HT1080 (cell line): ENCODE results near the gene PRX. TPM values are rescaled to one million over a fixed set of nuclear protein-coding genes. Genes with fewer than 3 reads are reported as not detected.
A peak's percentile ranks its signal among the peaks of the same experiment; 100 is the strongest.
"Not testable (repeated sequence)": the region's sequence is repeated elsewhere in the genome, so short reads cannot be mapped to it uniquely, and the experiment has no call there.

Source experiments
- DNase-seq: peaks from one replicate; pipeline ENCODE4 v3.0.0-alpha.2; 2015; ENCODE audit warnings: low read depth
- total RNA-seq: library from RNA; depleted of rRNA; stranded (reverse); fragments of >200 nt; shearing (Covaris generic); gene quantifications from 2 replicates; pipeline ENCODE4 v1.2.3, GENCODE V29; 2014

PRX gene
- total RNA-seq, 1 experiment from 2014 or later = not detected

DNA sequence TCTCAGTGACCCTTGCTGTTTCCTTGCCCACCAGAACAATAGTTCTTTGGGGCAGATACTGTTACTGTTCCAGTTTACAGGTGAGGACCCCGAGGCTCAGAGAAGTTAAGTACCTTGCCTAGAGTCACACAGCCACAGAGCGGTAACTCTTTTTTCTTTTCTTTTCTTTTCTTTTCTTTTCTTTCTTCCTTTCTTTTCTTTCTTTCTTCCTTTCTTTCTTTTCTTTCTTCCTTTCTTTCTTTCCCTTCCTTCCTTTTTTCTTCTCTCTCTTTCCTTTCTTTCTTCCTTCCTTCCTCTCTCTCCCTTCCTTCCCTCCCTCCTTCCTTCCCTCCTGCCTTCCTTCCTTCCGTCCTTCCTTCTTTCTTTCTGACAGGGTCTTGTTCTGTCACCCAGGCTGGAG lies 4.9 kb upstream of the PRX start:
- DNase-seq = no peak

DNA sequence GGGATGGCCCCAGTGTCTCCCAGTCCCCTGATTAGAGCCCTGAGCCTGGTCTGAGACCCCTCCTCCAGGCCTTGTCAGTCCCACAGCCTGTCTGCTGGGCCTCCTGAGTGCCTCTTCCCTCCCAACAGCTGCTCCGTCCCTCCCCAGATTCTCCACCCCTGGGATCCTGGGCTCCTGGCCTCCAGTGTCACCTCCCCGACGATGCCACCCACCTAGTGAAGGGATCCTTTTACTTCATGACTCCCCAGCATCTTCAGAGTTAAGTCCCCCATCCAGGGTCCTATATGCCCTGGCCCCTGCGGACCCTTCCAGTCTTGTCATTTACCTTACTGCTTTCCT lies 4.4 kb upstream of the PRX start:
- no peak for DNase-seq

DNA sequence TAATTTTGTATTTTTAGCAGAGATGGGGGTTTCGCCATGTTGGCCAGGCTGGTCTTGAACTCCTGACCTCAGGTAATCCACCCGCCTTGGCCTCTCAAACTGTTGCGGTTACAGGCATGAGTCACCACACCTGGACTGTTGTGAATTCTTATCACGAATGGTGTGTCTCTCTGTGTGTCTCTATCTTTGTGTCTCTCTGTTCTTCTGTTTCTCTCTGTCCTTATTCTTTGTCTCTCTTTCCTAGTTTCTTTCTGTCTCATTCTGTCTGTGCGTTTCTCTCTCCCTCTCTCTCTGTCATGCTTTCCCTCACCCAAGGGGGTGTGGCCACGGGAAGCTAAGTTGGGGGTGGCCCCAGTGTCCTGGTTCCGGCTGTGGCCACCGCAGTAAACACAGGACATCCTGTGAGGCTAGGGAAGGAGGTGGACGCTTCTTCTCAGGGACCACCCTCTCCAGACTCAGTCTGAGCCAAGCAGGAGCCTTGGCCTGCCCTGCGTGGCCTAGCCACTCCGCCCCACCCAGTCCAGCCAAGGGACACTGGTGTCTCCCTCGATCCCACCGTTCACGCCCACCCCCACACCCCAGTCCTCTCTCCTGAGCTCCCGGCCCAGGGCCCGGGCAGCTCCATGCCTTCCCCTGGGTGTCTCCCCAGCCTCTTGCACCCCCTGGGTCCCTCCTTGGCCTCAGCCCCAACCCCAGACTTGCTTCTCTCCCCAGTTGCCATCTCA lies 3.9 kb upstream of the PRX start:
- DNase-seq = peak; percentile 63

GRCh38 chr19:40415768-40416167 lies 2.6 kb upstream of the PRX start:
- DNase-seq = no peak

DNA sequence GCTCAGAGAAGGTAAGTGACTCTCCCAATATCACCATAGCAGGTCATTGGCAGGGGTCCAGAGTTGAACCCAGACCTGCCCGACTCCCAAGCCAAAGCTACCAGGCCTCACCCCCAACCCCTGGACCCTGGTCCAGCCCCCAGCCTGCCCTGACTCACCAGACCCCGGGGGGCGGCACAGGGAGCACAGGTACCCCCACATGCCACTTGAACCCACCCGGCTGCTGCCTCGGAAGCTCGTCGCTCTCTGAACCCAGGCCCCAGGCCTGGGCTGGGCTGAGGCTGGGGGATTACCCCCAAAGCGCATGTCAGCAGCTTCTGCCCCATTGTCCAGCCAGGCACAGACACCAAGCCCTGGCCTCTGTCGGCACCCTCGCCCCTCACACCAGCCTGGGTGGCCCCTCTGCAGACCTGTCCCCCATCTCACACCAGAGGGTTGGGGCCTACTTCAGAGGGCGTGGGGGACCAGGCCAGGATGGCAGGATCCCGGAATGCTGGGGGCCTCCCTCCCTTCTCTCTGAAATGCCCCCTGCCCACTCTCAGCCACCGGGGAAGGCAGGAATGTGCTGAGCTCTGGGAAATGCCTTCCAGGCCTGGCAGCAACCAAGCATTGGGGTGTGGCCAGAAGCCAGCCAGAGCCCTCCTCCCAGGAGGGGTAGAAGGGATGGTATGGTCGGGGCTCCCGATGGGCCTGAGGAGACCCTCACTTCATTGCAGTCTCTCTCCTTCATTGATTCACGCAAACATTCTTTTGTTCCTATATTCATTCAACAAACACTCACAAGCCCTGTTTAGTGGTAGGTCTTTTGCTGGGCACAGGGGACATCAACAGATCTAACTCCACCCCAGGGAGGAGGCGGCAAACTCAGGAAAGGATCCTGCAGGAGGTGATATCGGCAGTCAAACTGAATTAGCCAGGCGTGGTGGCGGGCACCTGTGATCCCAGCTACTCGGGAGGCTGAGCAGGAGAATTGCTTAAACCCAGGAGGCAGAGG lies 1.7 kb upstream of the PRX start:
- no peak for DNase-seq

DNA sequence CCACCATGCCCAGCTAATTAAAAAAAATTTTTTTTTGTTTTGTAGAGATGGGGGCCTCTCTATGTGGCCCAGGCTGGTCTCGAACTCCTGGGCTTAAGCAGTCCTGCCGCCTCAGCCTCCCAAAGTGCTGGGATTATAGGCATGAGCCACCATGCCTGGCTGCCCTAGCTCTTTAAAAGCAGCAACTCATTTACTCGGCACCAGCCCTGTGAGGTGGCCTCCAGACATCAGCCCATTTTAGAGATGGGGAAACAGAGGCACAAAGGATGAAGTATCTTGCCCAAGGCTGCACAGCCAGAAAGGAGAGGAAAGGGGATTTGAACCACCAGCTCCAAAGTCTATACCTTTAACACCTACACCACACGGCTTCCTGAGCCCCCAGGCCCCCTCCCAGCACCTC lies 312 bp downstream of the PRX start:
- DNase-seq = no peak

DNA sequence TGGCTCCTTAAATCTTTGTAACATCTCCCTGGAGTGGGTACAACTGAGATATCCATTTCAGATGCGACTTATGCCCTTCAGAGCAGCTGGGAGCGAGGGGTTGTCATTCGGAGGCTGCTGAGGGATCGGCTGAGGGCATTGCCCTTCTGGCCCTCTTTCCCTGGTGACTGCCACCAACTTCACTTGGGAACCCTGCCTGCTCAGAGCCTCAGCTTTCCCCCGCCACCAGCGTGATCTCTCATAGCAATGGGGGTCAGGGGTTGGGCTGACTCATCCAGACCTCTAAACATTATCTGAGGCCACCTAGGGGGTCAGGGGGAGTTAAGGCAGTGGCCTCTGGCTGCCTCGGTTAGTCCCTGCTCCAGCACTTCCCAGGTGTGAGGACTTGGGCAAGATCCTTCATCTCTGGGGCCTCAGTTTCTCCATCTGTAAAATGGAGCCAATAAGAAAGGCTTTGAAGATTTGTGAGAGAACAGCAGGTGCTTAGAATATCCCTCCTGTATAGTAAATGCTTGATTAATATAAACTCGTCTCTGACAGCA lies 1.1 kb downstream of the PRX start:
- no peak for DNase-seq

- DNase-seq = no peak
Measured at GRCh38 chr19:40411125-40411842, 1.9 kb downstream of the PRX start.

DNA sequence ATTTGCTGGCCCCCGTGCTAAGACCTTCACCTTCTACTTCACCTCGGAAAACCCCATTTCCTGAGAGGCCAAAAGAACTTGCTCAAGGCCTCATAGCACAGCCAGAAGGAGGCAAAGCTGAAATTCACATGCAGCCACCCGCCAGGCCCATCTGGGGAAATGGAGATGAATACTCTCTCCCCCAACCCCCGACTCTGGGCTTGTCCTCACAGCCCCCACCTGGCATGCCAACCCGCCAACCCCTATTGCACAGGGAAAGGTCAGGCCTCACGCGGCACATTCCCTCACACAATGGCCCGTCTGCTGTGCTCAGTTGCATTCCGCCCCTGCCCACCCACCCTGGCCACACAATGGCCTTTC lies 3.2 kb downstream of the PRX start:
- DNase-seq = no peak

DNA sequence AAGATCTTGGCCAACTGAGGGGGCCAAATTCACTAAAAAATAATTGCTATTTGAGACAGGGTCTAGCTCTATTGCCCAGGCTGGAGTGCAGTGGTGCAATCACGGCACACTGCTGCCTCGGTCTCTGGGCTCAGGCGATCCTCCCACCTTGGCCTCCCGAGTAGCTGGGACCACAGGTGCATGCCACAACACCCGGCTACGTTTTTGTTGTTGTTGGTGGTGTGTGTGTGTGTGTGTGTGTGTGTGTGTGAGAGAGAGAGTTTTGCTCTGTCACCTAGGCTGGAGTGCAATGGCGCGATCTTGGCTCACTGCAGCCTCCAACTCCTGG lies 4.6 kb downstream of the PRX start:
- not testable (repeated sequence) for DNase-seq

DNA sequence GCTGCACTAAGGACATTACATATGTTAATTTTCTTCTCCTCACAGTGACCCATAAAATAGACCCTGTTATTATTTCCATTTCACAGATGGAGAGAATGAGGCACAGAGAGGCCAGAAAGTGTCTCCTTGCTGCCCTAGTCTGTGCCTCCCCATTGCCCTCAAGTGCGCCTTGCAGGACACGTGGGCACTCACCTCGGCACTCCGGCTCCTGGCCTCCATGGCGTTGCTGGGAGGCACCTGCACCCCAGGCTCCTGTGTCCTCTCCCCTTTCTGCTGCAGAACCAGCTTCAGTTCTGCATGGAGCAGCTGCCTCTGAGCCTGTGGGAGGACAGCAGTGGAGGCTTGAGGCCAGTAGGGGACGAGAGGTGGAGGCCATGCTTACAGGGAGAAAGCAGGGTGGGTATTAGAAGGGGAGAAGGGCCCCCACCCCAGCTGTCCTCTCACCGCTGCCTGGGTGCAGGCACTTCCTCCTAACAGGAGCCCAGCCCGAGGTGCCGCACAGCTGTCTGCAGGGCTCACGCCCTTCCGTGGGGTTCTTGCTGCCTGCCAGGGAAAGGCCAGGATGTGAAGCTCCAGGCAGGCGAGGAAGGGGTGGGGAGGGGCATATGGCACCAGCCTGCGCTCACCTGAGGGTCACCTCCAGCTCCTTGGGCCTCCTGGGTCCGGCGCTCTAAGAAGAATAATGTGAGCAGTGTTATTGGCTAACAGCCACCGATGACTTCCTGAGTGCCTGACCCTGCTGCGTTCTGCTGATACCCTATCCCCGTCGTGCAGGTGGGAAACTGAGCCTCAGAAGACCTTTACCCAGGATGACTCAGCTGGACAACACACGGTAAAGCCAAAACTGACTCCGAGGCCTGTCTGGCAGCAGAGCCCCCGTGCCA lies 5.2 kb downstream of the PRX start:
- DNase-seq = no peak

GRCh38 chr19:40403262-40403984 lies 9.8 kb downstream of the PRX start:
- DNase-seq = no peak

DNA sequence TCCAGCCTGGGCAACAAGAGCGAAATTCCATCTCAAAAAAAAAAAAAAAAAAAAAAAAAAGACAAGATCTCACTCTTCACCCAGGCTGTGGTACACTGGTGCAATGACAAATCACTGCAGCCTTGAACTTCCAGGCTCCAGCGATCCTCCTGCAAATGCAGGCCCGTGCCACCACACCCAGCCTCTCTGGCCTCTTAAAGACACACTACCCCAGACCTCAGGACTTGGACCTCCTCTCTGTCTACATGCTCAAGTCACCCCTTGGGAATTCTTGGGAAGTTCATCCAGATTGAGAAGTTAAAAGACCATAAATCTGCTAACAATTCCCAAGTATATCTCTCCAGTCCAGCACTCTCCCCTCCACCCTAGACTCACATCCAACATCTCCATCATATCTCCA lies 12.6 kb downstream of the PRX start:
- DNase-seq = no peak

DNA sequence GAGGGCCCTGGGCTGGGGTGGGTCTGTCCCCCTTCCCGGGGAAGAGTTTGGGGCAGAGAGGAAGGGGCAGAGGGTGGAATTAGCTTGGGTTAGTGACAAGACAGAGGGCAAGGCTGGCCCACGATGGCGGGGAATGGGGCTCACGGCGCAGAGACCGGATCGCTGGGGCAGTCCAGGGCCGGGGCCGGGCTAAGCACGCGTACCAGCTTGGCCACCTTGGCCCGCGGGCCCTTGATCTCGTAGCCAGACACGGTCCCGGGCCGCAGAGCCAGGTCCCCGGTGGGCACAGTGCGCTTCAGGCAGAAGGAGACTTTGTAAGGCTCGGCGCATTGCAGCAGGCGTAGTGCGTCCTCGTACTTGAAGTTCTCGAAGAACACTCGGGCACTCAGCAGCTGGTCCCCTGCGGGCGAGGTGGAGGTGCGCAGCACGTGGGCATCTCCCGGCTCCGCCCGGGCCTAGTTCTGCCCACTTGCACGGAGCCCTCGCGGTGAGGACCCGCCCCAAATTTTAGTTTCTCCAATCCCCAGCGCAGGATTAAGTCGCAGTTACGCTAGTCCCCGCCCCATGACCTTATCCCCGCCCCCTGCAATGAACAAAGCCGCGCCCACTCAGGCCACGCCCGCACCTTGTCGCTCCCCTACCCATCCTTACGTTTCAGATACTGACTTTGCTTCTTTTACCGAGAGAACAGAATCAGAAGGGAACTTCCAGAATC lies 14.6 kb downstream of the PRX start:
- no peak for DNase-seq

DNA sequence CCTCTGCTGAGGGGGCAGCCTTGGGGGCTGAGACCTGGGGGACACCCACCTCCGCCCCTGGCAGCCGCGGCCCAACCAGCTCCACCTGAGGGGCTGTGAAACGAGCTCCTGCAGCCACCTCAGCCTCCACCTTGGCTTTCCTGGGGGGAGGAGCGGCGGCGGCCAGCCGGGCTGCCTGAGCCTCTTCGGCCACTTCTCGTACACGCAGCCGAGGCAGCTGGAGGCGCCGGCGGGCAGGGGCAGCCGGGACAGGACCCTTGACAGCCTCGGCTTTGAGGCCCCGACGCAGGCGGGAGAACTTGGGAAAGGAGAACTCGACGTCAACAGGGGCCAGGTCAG lies 15.6 kb downstream of the PRX start:
- no peak for DNase-seq

DNA sequence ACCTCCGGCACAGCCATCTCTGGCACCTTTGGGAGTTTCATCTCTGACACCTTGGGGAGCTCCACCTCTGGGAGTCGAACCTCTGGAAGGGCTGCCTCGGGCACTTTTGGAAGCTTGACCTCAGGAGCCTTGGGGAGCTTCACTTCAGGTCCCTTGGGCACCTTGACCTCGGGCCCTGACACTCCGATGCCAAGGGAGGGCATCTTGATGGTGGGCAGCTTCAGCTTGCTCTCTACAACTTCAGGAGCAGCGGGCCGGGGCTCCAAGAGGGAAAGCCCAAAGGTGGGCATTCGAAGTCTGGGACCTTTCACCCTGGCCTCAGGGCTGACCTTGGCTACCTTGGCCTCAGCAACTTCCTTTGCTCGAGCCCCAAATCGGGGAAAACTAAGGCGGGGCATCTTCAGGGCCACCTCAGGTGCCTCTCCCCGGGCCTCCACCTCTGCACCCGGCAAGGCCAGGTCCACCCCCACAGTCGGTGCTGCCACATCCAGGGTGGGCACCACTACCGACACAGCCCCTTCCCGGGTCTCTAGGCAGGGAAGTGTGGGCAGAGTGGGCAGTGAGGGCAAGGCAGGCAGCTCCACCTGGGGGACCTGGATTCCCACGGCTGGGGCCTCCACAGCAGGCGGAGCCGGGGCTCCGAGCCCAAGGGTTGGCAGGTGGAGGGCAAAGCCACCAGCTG lies 16.2 kb downstream of the PRX start:
- no peak for DNase-seq

DNA sequence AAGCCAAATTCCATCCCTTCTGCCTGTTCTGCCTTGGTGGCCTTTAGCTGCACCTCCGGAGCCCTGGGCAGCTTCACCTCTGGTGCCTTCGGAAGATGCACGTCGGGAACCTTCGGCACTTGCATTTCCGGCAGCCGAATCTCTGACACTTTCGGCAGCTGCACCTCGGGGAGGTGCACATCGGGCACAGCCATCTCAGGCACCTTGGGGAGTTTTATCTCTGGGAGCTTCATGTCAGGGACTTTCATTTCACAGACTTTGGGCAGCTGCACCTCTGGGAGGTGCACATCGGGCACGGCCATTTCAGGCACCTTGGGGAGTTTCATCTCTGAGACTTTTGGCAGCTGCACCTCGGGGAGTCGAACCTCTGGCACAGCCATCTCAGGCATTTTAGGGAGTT lies 17.2 kb downstream of the PRX start:
- no peak for DNase-seq

- DNase-seq = no peak
Measured at GRCh38 chr19:40394816-40395210, 18.4 kb downstream of the PRX start.
